Left ventricle myocardium inferior (tissue), 1 donor: ENCODE data around the gene DEFB124. TPM values are rescaled to one million over a fixed set of nuclear protein-coding genes. Genes with fewer than 3 reads are reported as not detected.
A peak's percentile ranks its signal among the peaks of the same experiment; 100 is the strongest.

Source experiments
- DNase-seq: peaks from one replicate; pipeline ENCODE4 v3.0.0-alpha.2; 2020
- H3K27ac ChIP-seq: fragments of 200-600 bp; replicated peaks from 2 replicates; pipeline ENCODE4 v1.8.0; 2021
- H3K27me3 ChIP-seq: fragments of 200-600 bp; 2 replicates; pipeline ENCODE4 v1.8.0; 2021; ENCODE audit warnings: low read depth
- H3K36me3 ChIP-seq: fragments of 200-600 bp; 2 replicates; pipeline ENCODE4 v1.8.0; 2021
- H3K4me1 ChIP-seq: fragments of 200-600 bp; 2 replicates; pipeline ENCODE4 v1.8.0; 2021
- H3K4me3 ChIP-seq: fragments of 200-600 bp; 2 replicates; pipeline ENCODE4 v1.8.0; 2021; ENCODE audit warnings: mild to moderate bottlenecking, moderate library complexity
- H3K9me3 ChIP-seq: fragments of 200-600 bp; replicated peaks from 2 replicates; pipeline ENCODE4 v1.8.0; 2021
- intact Hi-C: fragments of 100-400 bp; cut with micrococcal nuclease; formaldehyde crosslinking; loops from one replicate; pipeline ENCODE4 v1.11.0; 2022
- total RNA-seq: library from RNA; stranded (reverse); fragmentation: NEBNext Ultra II Directional; extraction: Animal tissue kit (Norgen Biotek cat#: 25700); gene quantifications from one replicate; pipeline ENCODE4 v1.2.1, GENCODE V29; 2021
- TF ChIP-seq, protein P1 (sequence below): fragments of 200-600 bp; IDR thresholded peaks from 2 replicates; pipeline ENCODE4 v1.8.0; 2021; ENCODE audit warnings: antibody characterized with exemption, mild to moderate bottlenecking, borderline replicate concordance
- donor health status: DM: no; HTN: yes; CAD: no; lungs with severe emphysema.

Gene DEFB124
- total RNA-seq, 1 donor from 2014 or later, result not detected

DNA sequence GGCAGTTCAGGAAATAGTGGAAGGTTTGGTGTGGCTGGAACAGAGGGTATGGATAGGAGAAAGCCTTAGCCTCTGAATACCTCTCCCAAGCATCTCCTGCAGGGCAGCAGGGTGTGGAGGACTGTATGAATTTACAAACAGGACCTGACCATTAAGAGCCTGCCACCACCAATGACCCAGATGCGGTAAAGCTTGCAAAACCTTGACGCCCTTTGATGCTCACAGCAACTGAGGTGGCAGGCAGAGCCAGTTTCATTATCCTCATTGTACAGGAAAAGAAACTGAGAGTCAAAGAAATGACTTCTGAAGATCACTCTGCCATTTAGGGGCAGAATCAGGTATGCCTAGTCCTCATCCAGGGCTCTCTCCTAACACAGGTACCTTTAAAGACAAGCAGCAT is 41.7 kb upstream of the DEFB124 start:
- Histone ChIP-seq H3K27me3 (no peaks in the 10 kb centered on the region), H3K27ac (no peak overlapping the region), H3K4me3 (peak overlapping the region; percentile 99), H3K4me1 (peaks cover 67% of the 10 kb centered on the region), H3K36me3 (peaks cover 17% of the 10 kb centered on the region), H3K9me3 (no peaks in the 10 kb centered on the region)
- TF ChIP-seq, protein P1, sequence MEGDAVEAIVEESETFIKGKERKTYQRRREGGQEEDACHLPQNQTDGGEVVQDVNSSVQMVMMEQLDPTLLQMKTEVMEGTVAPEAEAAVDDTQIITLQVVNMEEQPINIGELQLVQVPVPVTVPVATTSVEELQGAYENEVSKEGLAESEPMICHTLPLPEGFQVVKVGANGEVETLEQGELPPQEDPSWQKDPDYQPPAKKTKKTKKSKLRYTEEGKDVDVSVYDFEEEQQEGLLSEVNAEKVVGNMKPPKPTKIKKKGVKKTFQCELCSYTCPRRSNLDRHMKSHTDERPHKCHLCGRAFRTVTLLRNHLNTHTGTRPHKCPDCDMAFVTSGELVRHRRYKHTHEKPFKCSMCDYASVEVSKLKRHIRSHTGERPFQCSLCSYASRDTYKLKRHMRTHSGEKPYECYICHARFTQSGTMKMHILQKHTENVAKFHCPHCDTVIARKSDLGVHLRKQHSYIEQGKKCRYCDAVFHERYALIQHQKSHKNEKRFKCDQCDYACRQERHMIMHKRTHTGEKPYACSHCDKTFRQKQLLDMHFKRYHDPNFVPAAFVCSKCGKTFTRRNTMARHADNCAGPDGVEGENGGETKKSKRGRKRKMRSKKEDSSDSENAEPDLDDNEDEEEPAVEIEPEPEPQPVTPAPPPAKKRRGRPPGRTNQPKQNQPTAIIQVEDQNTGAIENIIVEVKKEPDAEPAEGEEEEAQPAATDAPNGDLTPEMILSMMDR, result no peak
- intact Hi-C loops, result no loop called here
- no peak for DNase-seq

DNA sequence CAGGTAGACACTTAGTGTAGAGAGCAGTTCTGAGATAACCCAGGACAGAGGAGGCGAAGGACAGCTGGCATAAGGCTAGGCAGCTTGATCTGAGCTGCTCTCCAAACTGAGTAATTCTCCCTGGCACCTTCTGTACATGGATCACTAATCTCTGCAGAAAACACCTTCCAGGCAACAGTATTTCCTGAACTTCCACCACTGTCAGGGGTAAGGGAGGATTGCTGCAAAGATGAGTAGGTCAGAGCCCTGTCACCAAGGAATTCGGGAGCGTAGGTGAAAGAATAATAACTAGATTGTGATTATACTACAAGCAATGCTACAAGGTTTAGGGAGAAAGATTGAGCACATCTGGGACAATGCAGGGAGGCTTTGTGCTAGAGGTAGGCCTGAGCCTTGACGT is 41.2 kb upstream of the DEFB124 start:
- Histone ChIP-seq H3K36me3 (peaks cover 17% of the 10 kb centered on the region), H3K9me3 (no peaks in the 10 kb centered on the region), H3K4me3 (peak overlapping the region; percentile 99), H3K4me1 (peaks cover 62% of the 10 kb centered on the region), H3K27ac (no peak overlapping the region), H3K27me3 (no peaks in the 10 kb centered on the region)
- DNase-seq, result no peak
- TF ChIP-seq, protein P1, result no peak
- intact Hi-C loops, result no loop called here

DNA sequence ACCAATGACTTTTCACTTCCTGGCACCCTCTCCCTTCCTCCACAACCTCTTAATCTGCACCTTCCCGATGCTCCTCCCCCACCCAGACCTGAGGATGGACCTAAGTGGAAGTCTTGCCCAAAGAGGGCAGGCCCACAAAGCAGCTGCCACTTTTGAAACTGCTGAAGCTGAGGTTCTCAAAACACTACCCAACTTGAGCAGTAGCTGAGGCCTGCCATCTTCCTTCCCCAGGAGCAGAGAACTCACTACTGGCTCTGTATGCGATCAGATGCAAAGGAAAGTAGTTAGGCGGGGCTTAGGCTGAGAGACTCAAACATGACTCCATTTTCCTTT is 40.8 kb upstream of the DEFB124 start:
- Histone ChIP-seq H3K27ac (no peak overlapping the region), H3K9me3 (no peaks in the 10 kb centered on the region), H3K4me3 (peak overlapping the region; percentile 99), H3K4me1 (peaks cover 58% of the 10 kb centered on the region), H3K27me3 (no peaks in the 10 kb centered on the region), H3K36me3 (peaks cover 17% of the 10 kb centered on the region)
- intact Hi-C loops, result no loop called here
- no peak for DNase-seq
- TF ChIP-seq, protein P1, result no peak

DNA sequence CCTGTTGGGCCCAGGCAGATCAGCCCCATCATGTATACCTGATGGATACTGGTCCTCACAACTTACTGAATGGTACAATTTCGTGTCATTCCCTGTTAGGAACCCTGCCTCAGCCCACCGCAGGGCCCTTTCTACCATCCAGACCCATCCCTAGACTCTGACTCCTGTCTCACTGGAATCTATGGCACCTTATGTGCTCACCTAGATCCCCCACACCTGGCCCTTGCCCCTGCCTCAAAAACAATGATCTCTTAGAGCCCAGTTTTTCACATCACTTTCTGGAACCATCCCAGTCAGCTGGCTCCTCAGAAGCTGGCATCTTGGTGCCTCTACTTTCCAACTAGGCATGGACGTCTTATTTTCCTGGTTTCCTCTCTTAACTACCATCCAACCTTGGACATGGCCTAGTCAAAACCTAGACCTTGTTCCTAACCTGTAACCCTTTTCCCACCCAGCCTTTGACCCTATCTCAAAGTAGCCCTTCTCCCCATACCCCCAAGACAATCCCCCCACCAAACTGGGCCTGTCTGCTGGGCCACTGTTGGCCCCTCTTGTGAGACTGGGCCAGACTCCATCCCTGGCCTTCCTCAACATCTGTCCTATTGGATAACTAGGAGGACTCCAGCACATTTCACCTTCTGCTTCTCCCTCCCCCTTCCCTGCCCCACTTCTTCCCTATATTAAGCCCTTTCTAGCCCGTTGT is 40.3 kb upstream of the DEFB124 start:
- DNase-seq, result no peak
- H3K9me3 ChIP-seq, result no peaks in the 10 kb centered on the region
- H3K4me1 ChIP-seq, result peaks cover 52% of the 10 kb centered on the region
- peak overlapping the region; percentile 99 for H3K4me3 ChIP-seq
- intact Hi-C loops, result no loop called here
- H3K27ac ChIP-seq, result peak overlapping the region; percentile 89
- no peaks in the 10 kb centered on the region for H3K27me3 ChIP-seq
- H3K36me3 ChIP-seq, result peaks cover 17% of the 10 kb centered on the region
- TF ChIP-seq, protein P1, result no peak

DNA sequence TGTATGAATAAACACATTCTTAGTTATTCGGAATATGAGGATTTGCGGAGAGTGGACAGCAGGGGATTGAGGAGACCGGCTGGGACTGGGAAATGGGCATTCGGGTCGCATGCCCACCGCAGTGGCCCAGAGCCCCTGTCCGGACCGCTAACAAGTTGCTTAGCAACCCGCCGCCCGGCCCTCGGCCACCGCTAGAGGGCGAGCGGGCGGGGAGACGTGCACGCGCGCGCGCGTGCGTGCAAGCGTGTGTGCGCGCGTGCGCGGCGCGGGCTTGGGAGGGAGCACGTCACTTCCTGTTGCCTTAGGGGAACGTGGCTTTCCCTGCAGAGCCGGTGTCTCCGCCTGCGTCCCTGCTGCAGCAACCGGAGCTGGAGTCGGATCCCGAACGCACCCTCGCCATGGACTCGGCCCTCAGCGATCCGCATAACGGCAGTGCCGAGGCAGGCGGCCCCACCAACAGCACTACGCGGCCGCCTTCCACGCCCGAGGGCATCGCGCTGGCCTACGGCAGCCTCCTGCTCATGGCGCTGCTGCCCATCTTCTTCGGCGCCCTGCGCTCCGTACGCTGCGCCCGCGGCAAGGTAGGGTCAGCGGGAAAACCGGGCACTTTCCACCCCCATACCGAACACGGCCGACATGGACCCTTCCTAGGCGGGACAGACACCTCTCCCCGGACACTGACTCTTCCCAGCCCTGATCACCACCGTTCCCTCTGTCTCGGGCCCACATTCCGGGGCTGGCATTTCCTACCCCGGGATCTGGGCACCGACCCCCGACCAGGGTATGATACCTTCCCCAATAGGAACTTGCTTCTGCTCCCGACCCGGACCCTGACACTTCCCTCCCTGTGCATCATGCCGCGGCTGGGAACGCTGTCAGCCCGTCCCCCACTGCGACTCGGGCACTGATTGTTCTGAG is 39.5 kb upstream of the DEFB124 start, which contains the start of gene HM13:
HM13 (plus strand) TSS at position 289 of the 918 bp plus-strand sequence; CDS start at position 399, 110 bp downstream.
- H3K9me3 ChIP-seq, result no peaks in the 10 kb centered on the region
- no peaks in the 10 kb centered on the region for H3K27me3 ChIP-seq
- peak; percentile 92 for DNase-seq
- peaks cover 17% of the 10 kb centered on the region for H3K36me3 ChIP-seq
- peak within 1 kb of the TSS; percentile 89 for H3K27ac ChIP-seq
- H3K4me3 ChIP-seq, result peak within 1 kb of the TSS; percentile 99
- peaks cover 51% of the 10 kb centered on the region for H3K4me1 ChIP-seq
- TF ChIP-seq, protein P1, result peak; percentile 99
- intact Hi-C loops, result no loop called here
